Liver (tissue), 3 donors: ENCODE results near the gene GNA14.

Source experiments
- GABPA ChIP-seq, 2 donors: IDR thresholded peaks in 1 of 2; conservative IDR thresholded peaks in 1 of 2; 2 replicates each; pipeline ENCODE4 v1.6.1; 2016; ENCODE audit warnings: antibody characterized with exemption in 2 of 2, mild to moderate bottlenecking in 1 of 2, moderate library complexity in 1 of 2
- HNF4G ChIP-seq: IDR thresholded peaks from 2 replicates; pipeline ENCODE4 v1.6.1; 2016; ENCODE audit warnings: antibody characterized with exemption
- SP1 ChIP-seq: IDR thresholded peaks from 2 replicates; pipeline ENCODE4 v1.6.1; 2018; ENCODE audit warnings: antibody characterized with exemption, mild to moderate bottlenecking
- TAF1 ChIP-seq: conservative IDR thresholded peaks from 2 replicates; pipeline ENCODE4 v1.6.1; 2016; ENCODE audit warnings: antibody characterized with exemption, mild to moderate bottlenecking
- TF ChIP-seq, protein P1 (sequence below): fragments of 150-350 bp; IDR thresholded peaks from 2 replicates; pipeline ENCODE4 v1.5.1; 2017; ENCODE audit warnings: improper control_type of control experiment, low read depth, low read length; ENCODE audit not compliant: missing input control
- TF ChIP-seq, protein P2 (sequence below): IDR thresholded peaks from 2 replicates; pipeline ENCODE4 v1.6.1; 2016; ENCODE audit warnings: antibody characterized with exemption, mild to moderate bottlenecking
- TF ChIP-seq, protein P3 (sequence below): IDR thresholded peaks from 2 replicates; pipeline ENCODE4 v1.6.1; 2016; ENCODE audit warnings: antibody characterized with exemption
- TF ChIP-seq, protein P4 (sequence below): IDR thresholded peaks from 2 replicates; pipeline ENCODE4 v1.6.1; 2016; ENCODE audit warnings: antibody characterized with exemption
- donor health status: healthy.
- donor health status: healthy.

DNA sequence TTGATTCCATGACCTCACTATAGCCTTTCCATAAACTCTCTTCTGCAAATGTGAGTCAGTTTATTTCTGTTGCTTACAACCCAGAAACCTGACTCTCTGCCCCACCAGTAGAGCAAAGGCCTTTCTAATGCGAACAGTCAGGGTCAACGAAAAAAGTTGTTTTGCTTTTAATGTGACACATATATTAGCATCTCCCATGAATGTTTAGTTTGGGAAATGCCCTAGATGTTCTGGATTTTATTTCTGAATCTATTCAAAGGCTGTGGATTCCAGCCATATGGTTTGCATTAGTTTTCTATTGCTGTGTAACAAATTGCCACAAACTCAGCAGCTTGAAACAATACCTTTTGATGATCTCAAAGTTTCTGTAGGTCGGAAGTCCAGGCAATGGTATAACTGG lies 193.5 kb downstream of the GNA14 start:
- TF ChIP-seq, protein P1, sequence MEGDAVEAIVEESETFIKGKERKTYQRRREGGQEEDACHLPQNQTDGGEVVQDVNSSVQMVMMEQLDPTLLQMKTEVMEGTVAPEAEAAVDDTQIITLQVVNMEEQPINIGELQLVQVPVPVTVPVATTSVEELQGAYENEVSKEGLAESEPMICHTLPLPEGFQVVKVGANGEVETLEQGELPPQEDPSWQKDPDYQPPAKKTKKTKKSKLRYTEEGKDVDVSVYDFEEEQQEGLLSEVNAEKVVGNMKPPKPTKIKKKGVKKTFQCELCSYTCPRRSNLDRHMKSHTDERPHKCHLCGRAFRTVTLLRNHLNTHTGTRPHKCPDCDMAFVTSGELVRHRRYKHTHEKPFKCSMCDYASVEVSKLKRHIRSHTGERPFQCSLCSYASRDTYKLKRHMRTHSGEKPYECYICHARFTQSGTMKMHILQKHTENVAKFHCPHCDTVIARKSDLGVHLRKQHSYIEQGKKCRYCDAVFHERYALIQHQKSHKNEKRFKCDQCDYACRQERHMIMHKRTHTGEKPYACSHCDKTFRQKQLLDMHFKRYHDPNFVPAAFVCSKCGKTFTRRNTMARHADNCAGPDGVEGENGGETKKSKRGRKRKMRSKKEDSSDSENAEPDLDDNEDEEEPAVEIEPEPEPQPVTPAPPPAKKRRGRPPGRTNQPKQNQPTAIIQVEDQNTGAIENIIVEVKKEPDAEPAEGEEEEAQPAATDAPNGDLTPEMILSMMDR: no peak
- TF ChIP-seq HNF4G (no peak), GABPA (IDR thresholded peaks at IDR 0.05 in 1 of 2, conservative IDR thresholded peaks at IDR 0.05 in 1 of 2) (no peak), SP1 (no peak), TAF1 (no peak)
- TF ChIP-seq, protein P2, sequence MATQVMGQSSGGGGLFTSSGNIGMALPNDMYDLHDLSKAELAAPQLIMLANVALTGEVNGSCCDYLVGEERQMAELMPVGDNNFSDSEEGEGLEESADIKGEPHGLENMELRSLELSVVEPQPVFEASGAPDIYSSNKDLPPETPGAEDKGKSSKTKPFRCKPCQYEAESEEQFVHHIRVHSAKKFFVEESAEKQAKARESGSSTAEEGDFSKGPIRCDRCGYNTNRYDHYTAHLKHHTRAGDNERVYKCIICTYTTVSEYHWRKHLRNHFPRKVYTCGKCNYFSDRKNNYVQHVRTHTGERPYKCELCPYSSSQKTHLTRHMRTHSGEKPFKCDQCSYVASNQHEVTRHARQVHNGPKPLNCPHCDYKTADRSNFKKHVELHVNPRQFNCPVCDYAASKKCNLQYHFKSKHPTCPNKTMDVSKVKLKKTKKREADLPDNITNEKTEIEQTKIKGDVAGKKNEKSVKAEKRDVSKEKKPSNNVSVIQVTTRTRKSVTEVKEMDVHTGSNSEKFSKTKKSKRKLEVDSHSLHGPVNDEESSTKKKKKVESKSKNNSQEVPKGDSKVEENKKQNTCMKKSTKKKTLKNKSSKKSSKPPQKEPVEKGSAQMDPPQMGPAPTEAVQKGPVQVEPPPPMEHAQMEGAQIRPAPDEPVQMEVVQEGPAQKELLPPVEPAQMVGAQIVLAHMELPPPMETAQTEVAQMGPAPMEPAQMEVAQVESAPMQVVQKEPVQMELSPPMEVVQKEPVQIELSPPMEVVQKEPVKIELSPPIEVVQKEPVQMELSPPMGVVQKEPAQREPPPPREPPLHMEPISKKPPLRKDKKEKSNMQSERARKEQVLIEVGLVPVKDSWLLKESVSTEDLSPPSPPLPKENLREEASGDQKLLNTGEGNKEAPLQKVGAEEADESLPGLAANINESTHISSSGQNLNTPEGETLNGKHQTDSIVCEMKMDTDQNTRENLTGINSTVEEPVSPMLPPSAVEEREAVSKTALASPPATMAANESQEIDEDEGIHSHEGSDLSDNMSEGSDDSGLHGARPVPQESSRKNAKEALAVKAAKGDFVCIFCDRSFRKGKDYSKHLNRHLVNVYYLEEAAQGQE: no peak
- TF ChIP-seq, protein P3, sequence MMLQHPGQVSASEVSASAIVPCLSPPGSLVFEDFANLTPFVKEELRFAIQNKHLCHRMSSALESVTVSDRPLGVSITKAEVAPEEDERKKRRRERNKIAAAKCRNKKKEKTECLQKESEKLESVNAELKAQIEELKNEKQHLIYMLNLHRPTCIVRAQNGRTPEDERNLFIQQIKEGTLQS: no peak
- TF ChIP-seq, protein P4, sequence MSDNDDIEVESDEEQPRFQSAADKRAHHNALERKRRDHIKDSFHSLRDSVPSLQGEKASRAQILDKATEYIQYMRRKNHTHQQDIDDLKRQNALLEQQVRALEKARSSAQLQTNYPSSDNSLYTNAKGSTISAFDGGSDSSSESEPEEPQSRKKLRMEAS: no peak
